Tibial nerve (tissue), 4 donors: ENCODE measurements around the gene SOCS1.

ENCODE experiments used
- EP300 ChIP-seq, 2 donors: sonication (generic); formaldehyde crosslinking; IDR thresholded peaks; one replicate each; pipeline ENCODE4 v1.6.1; 2017; ENCODE audit warnings: antibody characterized with exemption in 2 of 2, mild to moderate bottlenecking in 1 of 2
- POLR2A ChIP-seq, 2 donors: fragments of 450-650 bp; IDR thresholded peaks; one replicate each; pipeline ENCODE4 v1.6.1; 2017; ENCODE audit warnings: antibody characterized with exemption in 2 of 2, mild to moderate bottlenecking in 2 of 2, moderate library complexity in 2 of 2
- TF ChIP-seq, protein P1 (sequence below), 5 experiments: fragments of 200-600 bp in 3 of 5; fragments of 450-650 bp in 2 of 5; sonication (generic) in 3 of 5; IDR thresholded peaks; one replicate each; pipeline ENCODE4 v1.5.1; 2016 to 2019; ENCODE audit warnings: antibody characterized with exemption in 5 of 5, mild to moderate bottlenecking in 3 of 5, moderate library complexity in 2 of 5

DNA sequence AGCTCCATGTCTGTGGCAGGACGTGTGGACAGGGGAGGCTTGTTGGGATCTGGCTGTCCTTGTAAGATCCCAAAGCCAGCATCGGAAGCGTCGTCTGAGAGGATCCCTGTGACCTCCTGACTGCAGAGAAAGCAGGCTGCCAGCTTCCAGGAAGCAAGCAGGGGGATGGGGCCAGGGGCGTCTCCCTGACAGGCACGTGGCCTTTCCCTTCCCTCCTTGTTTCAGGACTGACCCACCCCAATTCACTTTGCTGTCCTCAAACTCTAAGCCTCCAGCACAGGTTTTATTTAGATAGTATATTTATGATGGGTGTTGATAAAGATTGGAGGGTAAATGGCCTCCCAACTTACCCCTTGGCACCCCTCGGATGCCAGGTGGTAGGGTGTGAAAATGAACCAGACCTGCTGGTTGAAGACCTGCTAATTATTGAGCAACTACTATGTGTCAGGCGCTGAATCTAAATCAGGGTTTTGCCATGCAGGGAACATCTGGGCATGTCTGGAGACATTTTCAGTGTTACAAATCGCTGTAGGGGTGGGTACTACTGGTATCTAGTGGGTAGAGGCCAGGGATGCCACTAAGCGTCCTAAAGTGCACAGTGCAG is 24.5 kb downstream of the SOCS1 start:
- TF ChIP-seq, protein P1, sequence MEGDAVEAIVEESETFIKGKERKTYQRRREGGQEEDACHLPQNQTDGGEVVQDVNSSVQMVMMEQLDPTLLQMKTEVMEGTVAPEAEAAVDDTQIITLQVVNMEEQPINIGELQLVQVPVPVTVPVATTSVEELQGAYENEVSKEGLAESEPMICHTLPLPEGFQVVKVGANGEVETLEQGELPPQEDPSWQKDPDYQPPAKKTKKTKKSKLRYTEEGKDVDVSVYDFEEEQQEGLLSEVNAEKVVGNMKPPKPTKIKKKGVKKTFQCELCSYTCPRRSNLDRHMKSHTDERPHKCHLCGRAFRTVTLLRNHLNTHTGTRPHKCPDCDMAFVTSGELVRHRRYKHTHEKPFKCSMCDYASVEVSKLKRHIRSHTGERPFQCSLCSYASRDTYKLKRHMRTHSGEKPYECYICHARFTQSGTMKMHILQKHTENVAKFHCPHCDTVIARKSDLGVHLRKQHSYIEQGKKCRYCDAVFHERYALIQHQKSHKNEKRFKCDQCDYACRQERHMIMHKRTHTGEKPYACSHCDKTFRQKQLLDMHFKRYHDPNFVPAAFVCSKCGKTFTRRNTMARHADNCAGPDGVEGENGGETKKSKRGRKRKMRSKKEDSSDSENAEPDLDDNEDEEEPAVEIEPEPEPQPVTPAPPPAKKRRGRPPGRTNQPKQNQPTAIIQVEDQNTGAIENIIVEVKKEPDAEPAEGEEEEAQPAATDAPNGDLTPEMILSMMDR (IDR thresholded peaks at IDR 0.05), result no peak
- TF ChIP-seq POLR2A (IDR thresholded peaks at IDR 0.05) (no peak), EP300 (IDR thresholded peaks at IDR 0.05) (no peak)
